ENCODE data around the gene AATK. TPM values are rescaled to one million over a fixed set of nuclear protein-coding genes. Genes with fewer than 3 reads are reported as not detected.

The AATK gene
- total RNA-seq, 2 donors from 2014 or later = 3.3 to 4.3 TPM

GRCh38 chr17:81197831-81198490, 31.9 kb upstream of the AATK start:
- Mint-ChIP-seq H3K4me3 (no peak overlapping the region), H3K27me3 (ENCODE audit: insufficient read depth) (no peaks in the 10 kb centered on the region), H3K4me1 (no peaks in the 10 kb centered on the region), H3K9me3 (no peaks in the 10 kb centered on the region), H3K27ac (no peak overlapping the region), H3K36me3 (ENCODE audit: low read depth) (peaks cover 19% of the 10 kb centered on the region)
- Histone ChIP-seq H3K27me3 (ENCODE audit: control insufficient read depth, insufficient read depth, low read length, poor library complexity, severe bottlenecking) (no peaks in the 10 kb centered on the region), H3K27ac (ENCODE audit: low read depth, low read length) (no peak overlapping the region), H3K4me3 (ENCODE audit: low read length) (no peak overlapping the region), H3K4me1 (ENCODE audit: control insufficient read depth, insufficient read depth, low read length) (no peaks in the 10 kb centered on the region), H3K36me3 (ENCODE audit: control insufficient read depth, insufficient read depth, low read length) (peaks cover 3% of the 10 kb centered on the region), H3K9me3 (ENCODE audit: control insufficient read depth, low read length) (no peaks in the 10 kb centered on the region), H3K9ac (ENCODE audit: extremely low read depth, low read length, poor library complexity, severe bottlenecking) (no peak overlapping the region)
- TF ChIP-seq, protein P1, sequence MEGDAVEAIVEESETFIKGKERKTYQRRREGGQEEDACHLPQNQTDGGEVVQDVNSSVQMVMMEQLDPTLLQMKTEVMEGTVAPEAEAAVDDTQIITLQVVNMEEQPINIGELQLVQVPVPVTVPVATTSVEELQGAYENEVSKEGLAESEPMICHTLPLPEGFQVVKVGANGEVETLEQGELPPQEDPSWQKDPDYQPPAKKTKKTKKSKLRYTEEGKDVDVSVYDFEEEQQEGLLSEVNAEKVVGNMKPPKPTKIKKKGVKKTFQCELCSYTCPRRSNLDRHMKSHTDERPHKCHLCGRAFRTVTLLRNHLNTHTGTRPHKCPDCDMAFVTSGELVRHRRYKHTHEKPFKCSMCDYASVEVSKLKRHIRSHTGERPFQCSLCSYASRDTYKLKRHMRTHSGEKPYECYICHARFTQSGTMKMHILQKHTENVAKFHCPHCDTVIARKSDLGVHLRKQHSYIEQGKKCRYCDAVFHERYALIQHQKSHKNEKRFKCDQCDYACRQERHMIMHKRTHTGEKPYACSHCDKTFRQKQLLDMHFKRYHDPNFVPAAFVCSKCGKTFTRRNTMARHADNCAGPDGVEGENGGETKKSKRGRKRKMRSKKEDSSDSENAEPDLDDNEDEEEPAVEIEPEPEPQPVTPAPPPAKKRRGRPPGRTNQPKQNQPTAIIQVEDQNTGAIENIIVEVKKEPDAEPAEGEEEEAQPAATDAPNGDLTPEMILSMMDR (conservative IDR thresholded peaks at IDR 0.05) = no peak
- no peak for DNase-seq
- 95 to 97% methylated on average over 17 to 21 of the region's 21 CpGs for WGBS, 2 experiments (ENCODE audit: insufficient coverage in 1 of 2, insufficient read length in 1 of 2)

DNA sequence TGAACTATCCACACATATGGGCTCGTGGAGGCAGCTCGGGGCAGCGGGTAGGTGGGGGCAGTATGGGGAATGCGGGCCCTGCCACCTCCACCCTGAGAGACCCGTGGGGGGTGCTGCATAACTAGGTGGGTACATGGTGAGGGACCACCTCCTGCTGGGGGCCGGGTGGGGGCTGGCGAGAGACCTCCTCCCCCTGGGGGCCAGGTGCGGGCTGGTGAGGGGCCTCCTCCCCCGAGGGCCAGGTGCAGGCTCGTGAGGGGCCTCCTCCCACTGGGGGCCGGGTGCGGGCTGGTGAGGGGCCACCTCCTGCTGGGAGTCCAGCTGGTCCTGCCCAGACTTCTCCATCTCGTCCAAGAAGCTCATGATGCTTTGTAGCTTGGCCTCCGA, 31.4 kb upstream of the AATK start:
- no peaks in the 10 kb centered on the region for H3K4me1 Mint-ChIP-seq
- no peaks in the 10 kb centered on the region for H3K27me3 Mint-ChIP-seq (ENCODE audit: insufficient read depth)
- no peak for DNase-seq
- H3K9me3 ChIP-seq (ENCODE audit: control insufficient read depth, low read length) = no peaks in the 10 kb centered on the region
- peaks cover 14% of the 10 kb centered on the region for H3K36me3 Mint-ChIP-seq (ENCODE audit: low read depth)
- no peaks in the 10 kb centered on the region for H3K9me3 Mint-ChIP-seq
- no peak overlapping the region for H3K27ac Mint-ChIP-seq
- no peaks in the 10 kb centered on the region for H3K27me3 ChIP-seq (ENCODE audit: control insufficient read depth, insufficient read depth, low read length, poor library complexity, severe bottlenecking)
- H3K9ac ChIP-seq (ENCODE audit: extremely low read depth, low read length, poor library complexity, severe bottlenecking) = no peak overlapping the region
- peaks cover 3% of the 10 kb centered on the region for H3K36me3 ChIP-seq (ENCODE audit: control insufficient read depth, insufficient read depth, low read length)
- 89 to 100% methylated on average over 8 to 14 of the region's 14 CpGs for WGBS, 2 experiments (ENCODE audit: insufficient coverage in 1 of 2, insufficient read length in 1 of 2)
- no peak overlapping the region for H3K4me3 Mint-ChIP-seq
- TF ChIP-seq, protein P1 (conservative IDR thresholded peaks at IDR 0.05) = no peak
- no peak overlapping the region for H3K27ac ChIP-seq (ENCODE audit: low read depth, low read length)
- H3K4me3 ChIP-seq (ENCODE audit: low read length) = no peak overlapping the region
- H3K4me1 ChIP-seq (ENCODE audit: control insufficient read depth, insufficient read depth, low read length) = no peaks in the 10 kb centered on the region

DNA sequence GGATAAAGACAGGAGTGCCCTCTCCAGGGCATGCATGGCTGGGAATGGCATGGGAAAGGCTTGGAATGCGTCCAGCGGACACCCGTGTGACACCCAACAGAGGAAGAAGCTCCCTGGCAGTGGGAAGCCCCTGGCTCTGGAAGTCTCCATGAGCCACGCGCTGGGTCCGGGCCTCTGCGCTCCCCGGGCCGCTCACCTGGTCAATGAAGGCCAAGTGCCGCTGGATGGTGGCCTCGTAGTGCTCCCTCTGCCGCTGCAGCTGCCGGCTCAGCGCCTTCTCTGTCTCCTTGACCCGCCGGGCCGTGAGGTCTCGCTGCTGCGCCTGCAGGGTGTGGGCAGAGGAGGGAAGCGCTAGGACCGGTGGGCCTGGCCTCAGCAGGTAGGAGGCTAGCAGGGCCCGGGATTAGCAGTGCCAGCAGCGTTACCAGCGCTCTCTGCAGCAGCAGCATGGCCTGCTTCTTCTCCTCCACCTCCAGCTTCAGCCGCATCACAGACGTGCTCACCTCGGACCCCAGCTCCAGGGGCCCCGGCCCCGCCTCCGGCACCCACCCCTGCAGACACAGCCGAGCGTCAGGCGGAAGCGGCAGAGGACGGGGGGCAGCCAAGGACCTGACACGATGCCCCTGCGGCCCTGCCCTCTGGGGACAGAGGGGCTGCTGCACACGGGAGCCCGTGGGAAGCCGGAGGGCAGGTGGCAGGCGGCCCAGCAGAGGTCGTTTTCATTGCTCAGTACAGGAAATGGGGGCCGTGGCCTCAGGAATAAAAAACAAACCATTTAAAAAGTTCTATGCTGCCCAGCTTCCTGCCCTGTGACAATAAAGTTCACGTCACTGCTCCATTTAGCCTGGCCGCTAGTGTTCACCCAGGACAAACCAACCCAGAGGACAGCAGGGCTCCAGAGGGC, 30.7 kb upstream of the AATK start:
- WGBS, 2 experiments (ENCODE audit: insufficient coverage in 1 of 2, insufficient read length in 1 of 2) = 94 to 96% methylated on average over 19 to 45 of the region's 45 CpGs
- TF ChIP-seq, protein P1 (conservative IDR thresholded peaks at IDR 0.05) = no peak
- no peak overlapping the region for H3K27ac Mint-ChIP-seq

More for the DNA sequence above, 30.7 kb upstream of the AATK start:
- no peak overlapping the region for H3K27ac ChIP-seq (ENCODE audit: low read depth, low read length)
- Mint-ChIP-seq H3K36me3 (ENCODE audit: low read depth) (peaks cover 12% of the 10 kb centered on the region), H3K4me1 (no peaks in the 10 kb centered on the region), H3K9me3 (no peaks in the 10 kb centered on the region), H3K4me3 (no peak overlapping the region), H3K27me3 (ENCODE audit: insufficient read depth) (no peaks in the 10 kb centered on the region)
- H3K4me3 ChIP-seq (ENCODE audit: low read length) = no peak overlapping the region
- H3K4me1 ChIP-seq (ENCODE audit: control insufficient read depth, insufficient read depth, low read length) = no peaks in the 10 kb centered on the region
- DNase-seq = no peak
- no peaks in the 10 kb centered on the region for H3K9me3 ChIP-seq (ENCODE audit: control insufficient read depth, low read length)
- H3K27me3 ChIP-seq (ENCODE audit: control insufficient read depth, insufficient read depth, low read length, poor library complexity, severe bottlenecking) = no peaks in the 10 kb centered on the region
- H3K36me3 ChIP-seq (ENCODE audit: control insufficient read depth, insufficient read depth, low read length) = peaks cover 3% of the 10 kb centered on the region
- no peak overlapping the region for H3K9ac ChIP-seq (ENCODE audit: extremely low read depth, low read length, poor library complexity, severe bottlenecking)
